HG02870 (cell line): ENCODE results near the gene NAA40.

Experiments used
- ATAC-seq: cut with Tn5 transposase; IDR thresholded peaks from one replicate; pipeline ENCODE4 v1.9.1; 2021; ENCODE audit warnings: mild to moderate bottlenecking, moderate library complexity; ENCODE audit not compliant: unreplicated experiment

The NAA40 gene

GRCh38 chr11:63938479-63939396, at the start of gene NAA40:
NAA40 (plus strand) TSS chr11:63939002; CDS start chr11:63939097, 95 bp downstream.
- peak; percentile 85 for ATAC-seq

GRCh38 chr11:63889344-63889743, 49.5 kb upstream of the NAA40 start:
- no peak for ATAC-seq

DNA sequence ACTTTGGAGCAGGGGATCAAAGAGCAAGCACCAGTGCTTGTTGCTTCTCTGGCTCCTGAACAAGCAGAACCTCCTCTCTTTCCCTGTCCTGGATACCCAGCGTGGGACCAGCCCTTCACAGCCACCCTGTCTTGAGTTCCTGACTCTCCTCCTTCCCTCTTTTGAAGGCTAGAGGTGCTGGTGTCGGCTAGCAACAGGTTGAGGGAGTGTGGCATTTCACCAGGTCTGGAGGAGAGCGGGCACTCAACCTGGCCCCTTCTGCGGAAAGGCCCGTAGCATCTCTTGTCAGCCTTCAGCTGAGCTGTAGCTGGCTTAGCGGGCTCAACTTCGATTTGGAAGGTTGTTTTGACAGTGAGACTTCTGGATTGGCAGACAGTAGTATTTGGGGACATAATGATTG, 48.4 kb upstream of the NAA40 start:
- no peak for ATAC-seq

DNA sequence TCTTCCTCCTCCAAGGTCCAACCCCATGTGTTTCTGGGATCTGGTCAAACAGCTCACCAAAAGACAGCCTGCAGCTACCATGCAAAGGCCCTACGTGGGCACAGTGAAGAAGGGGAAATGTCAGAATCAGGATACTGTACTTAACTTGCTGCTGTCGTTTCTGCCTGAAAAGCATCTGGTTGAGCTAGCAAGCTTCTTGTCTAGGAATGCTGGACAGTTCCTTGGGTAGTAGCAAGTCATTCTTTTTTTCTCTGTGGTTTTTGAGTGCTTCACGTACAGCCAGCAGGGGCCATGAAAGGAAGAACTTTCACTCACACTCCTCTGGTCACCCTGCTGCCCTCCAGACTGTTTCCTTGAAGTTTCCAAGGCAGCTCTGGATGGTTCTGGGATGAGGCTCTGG, 46.6 kb upstream of the NAA40 start:
- no peak for ATAC-seq

GRCh38 chr11:63893355-63893754, 45.4 kb upstream of the NAA40 start:
- no peak for ATAC-seq

- no peak for ATAC-seq
These were observed 42.7 kb upstream of the NAA40 start for GRCh38 chr11:63896071-63896470.

DNA sequence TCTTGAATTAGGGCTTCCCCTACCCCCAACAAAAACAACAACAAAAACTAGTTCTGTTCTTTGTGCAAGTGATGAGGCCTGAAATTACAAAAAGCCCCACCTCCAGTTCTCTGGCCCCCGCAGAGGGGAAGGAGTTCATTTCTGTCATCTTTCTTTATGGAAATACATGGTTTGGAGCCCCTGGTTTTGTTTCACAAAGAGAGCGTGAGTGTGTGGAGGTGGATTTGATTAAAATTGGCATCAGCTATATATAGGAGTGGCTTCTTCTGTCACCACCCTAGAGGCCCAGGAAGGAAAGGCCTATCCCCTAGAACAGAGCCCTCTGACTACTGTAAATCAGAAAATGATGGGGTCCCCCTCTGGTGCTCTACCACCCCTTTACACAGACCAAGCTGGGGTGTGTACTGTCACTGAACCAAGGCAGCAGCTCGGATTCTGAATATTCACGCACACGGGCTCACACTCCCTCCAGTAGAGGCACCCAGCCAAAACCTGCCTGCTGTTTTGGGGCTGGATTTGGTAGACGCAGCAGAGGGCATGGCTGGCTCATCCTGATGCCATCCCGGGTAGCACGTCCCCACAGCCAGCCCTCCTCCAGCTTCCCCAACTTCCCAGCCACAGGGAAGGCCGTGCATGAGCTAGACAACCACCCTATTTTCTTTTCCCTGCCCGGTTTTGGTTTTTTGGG, 41.2 kb upstream of the NAA40 start:
- no peak for ATAC-seq

- no peak for ATAC-seq
These were observed 37.1 kb upstream of the NAA40 start for GRCh38 chr11:63901660-63902059.

GRCh38 chr11:63903884-63904283, 34.9 kb upstream of the NAA40 start:
- no peak for ATAC-seq

DNA sequence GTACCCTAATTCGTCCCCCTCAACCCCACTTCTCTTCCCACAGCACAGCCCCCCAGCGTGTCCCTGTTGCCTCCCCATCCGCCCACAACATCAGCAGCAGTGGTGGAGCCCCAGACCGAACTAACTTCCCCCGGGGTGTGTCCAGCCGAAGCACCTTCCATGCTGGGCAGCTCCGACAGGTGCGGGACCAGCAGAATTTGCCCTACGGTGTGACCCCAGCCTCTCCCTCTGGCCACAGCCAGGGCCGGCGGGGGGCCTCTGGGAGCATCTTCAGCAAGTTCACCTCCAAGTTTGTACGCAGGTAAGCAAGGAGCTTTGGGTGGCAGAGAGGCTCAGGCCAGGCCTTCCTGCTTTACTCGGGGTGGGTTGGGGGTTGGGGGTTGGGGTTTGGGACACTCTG, 34.1 kb upstream of the NAA40 start:
- no peak for ATAC-seq

DNA sequence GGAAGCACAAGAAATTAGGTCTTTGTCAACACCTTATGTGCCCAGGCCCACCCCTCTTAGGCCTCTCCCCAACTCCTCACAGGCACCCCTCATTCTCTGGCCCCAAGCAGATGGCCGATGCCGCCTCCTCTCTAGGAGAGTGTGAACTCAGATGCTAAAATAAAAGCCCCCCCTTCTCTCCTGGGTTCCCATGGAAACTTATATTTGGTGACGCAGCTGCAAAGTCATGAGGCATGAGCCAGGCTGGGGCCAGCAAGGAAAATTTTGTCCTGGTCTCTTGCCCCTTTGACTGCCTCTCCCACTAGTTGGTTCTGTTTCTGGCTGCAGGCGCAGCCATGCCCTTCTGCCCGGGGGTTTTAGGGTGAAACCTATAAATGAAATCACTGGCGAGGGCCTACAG, 33.6 kb upstream of the NAA40 start:
- no peak for ATAC-seq

DNA sequence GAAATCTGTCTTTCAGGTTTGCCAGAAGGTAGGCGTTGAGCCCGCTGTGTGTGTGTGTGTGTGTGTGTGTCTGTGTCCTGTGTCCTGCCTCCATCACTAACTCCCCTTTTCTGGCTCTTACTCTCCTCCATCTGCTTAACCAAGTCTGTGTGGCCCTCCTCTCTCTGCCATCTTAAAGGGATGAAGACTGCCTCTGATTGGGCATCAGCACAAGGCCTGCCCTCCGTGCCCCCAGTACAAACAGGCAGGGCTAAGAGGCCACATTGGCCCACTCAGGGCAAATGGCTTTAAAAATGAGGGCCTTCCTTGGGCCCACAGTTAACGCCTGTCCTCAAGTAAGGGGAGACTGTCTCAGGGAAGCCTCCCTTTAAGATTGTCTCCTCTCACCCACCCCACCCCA, 32.7 kb upstream of the NAA40 start:
- no peak for ATAC-seq

GRCh38 chr11:63906585-63906984, 32.2 kb upstream of the NAA40 start:
- ATAC-seq, result no peak

- no peak for ATAC-seq
These were observed 31.7 kb upstream of the NAA40 start for GRCh38 chr11:63907063-63907462.

DNA sequence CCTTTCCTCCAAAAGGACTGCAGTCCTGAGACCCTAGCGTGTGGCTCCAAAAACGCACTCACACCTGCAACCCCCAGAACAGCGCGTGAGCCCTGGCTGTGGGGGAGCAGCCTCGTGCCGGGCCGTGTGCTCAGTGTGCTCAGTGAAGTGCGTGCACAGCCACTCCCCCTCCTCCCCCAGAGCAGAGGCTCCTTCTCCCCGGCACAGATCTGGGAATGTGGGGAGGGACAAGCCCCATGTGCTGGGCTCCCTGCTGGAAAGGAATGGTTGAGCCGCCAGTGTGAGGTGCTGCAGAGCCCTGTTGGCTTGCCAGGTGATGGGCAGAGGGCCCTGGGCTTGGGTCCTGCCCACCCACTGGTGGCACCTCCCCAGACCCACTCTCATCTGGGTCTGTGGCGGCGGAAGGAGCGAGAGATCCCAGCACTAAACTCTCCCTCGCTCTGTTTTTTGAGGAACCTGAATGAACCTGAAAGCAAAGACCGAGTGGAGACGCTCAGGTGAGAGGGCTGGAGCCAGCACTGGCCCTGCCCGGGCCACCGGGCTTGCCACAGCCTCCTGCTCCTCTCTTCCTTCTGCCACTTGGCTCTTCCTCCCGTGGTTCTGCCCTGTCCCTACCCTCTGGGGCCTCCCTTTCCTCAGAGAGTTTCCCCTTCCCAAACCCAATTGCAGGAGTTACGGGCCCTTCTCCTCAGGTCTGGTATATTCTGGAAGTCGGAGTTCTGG, 30.8 kb upstream of the NAA40 start:
- ATAC-seq, result no peak

DNA sequence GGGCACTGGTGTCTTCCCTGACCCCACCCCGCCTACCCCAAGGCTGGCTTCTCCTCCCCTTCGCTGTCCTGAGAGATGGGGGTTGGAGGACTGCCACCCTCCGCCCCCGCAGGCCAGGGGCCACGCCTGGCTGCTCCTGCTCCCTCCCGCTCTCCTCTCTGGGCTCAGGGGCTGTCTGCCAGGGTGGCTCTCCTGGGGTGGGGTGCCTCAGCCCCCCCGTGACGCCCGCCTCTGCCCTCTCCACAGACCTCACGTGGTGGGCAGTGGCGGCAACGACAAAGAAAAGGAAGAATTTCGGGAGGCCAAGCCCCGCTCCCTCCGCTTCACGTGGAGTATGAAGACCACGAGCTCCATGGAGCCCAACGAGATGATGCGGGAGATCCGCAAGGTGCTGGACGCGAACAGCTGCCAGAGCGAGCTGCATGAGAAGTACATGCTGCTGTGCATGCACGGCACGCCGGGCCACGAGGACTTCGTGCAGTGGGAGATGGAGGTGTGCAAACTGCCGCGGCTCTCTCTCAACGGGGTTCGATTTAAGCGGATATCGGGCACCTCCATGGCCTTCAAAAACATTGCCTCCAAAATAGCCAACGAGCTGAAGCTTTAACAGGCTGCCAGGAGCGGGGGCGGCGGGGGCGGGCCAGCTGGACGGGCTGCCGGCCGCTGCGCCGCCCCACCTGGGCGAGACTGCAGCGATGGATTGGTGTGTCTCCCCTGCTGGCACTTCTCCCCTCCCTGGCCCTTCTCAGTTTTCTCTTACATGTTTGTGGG, 30.0 kb upstream of the NAA40 start:
- ATAC-seq, result no peak

DNA sequence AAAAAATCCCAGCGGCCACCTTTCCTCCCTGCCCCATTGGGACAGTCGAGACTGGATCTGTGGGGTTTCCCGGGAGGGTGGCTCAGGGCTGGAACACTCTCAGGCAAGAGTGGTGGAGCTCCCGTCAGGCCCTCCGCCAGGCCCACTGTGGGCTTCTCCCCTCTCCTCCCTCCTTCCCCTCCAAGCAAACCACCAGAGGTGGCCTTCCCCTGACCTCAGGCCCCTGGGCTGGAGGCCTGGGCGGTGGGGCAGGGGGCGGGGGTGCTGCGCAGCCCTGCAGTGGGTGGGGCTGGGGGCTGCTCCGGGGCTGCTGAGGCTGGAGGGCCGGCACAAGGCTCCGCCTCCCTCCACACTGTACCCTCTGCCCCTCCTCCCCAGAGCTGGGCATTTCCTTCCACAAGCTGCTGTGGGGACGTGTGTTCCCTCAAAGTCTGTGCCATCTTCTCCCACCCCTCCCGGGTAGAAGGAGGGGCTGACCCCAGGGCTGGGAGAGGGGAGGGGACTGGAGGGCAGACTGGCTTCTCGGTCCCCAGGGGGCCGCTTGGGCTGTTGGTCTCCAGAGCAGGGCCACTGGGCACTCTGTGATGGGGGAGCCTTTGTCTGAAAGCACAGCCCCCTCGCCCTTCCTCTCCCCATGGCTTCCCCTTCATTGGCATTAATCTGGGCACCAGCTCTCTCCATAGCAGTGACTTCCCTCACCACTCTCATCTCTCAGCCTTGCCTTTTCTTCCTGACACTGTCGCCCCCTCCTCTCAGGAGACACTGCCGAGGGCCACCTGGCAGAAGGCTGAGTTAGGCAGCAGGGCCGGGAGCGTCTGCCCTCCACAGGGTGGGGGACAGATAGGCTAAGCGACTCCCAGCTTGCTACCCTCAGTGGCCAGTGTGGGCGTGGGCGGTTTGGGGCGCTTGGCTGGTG, 29.0 kb upstream of the NAA40 start:
- ATAC-seq, result no peak

DNA sequence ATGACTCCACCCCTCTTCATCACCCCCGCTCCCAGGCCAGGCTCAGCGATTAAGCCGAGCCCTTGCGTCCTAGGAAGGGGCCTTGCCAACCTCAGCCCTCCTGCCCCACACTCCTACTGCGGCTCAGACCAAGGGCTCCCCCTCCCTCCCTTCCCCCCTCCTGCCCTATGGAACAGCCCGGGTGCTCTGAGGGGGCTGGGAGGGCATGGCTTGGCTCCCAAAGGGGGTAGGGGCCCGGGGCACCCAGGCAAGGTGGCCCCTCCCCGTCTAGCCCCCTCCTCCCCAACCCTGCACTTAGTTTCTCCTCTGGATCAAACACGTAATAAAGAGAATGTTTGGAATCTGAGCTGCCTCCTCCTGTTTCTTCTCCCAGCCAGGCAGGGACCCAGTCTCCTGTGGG, 28.1 kb upstream of the NAA40 start:
- no peak for ATAC-seq

- no peak for ATAC-seq
These were observed 27.4 kb upstream of the NAA40 start for GRCh38 chr11:63911440-63911839.

DNA sequence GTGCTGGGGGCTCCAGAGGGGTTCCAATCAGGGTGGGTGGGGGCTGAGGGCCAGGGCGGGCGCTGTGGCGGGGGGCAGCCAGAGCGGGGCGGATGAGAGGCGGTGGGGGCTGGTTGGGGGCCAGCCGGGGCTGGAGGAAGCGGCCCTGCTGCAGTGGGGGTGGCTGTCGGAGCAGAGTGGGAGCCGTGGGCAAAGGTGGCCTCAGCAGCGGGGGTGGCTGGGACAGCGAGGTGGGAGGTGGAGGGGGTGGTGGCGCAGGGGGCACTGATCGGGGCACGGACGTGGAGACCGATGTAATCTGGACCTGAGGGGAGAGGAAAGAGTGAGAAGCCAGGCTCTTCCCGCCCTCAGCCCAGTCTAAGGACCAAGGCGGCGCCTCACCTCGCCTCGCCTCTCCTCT, 26.9 kb upstream of the NAA40 start:
- ATAC-seq, result no peak
